Sigmoid colon (tissue), 7 donors: Measurements from ENCODE around the gene ERCC5. TPM values are rescaled to one million over a fixed set of nuclear protein-coding genes. Genes with fewer than 3 reads are reported as not detected.

Experiments used
- DNase-seq: peaks from one replicate; pipeline ENCODE4 v3.0.0-alpha.2; 2019
- H3K27ac ChIP-seq, 4 donors: fragments of 200-600 bp; sonication (generic); one replicate each; pipeline ENCODE4 v1.5.1; 2016 to 2019; ENCODE audit warnings: mild to moderate bottlenecking in 1 of 4
- H3K27me3 ChIP-seq, 3 donors: fragments of 200-600 bp; sonication (generic); one replicate each; pipeline ENCODE4 v1.5.1; 2019; ENCODE audit warnings: mild to moderate bottlenecking in 1 of 3
- H3K36me3 ChIP-seq, 4 donors: fragments of 200-600 bp; sonication (generic); one replicate each; pipeline ENCODE4 v1.5.1; 2016 to 2019
- H3K4me1 ChIP-seq, 4 donors: fragments of 200-600 bp; sonication (generic); one replicate each; pipeline ENCODE4 v1.5.1; 2017 to 2019
- H3K4me3 ChIP-seq, 4 donors: fragments of 200-600 bp; sonication (generic); one replicate each; pipeline ENCODE4 v1.5.1; 2017 to 2019; ENCODE audit warnings: mild to moderate bottlenecking in 2 of 4, moderate library complexity in 1 of 4
- H3K9me3 ChIP-seq, 4 donors: fragments of 200-600 bp in 3 of 4; sonication (generic) in 3 of 4; one replicate each; pipeline versions ENCODE4 v1.5.1 to v1.6.1; 2013 to 2019
- CTCF ChIP-seq, 4 experiments: fragments of 450-650 bp in 3 of 4; fragments of 200-600 bp in 1 of 4; IDR thresholded peaks; one replicate each; pipeline ENCODE4 v1.5.1; 2016 to 2019; ENCODE audit warnings: antibody characterized with exemption in 4 of 4, mild to moderate bottlenecking in 3 of 4, moderate library complexity in 2 of 4
- EP300 ChIP-seq, 4 donors: sonication (generic); formaldehyde crosslinking; IDR thresholded peaks; one replicate each; pipeline ENCODE4 v1.6.1; 2017; ENCODE audit warnings: antibody characterized with exemption in 4 of 4
- POLR2A ChIP-seq, 2 donors: fragments of 450-650 bp; IDR thresholded peaks; one replicate each; pipeline ENCODE4 v1.6.1; 2016; ENCODE audit warnings: antibody characterized with exemption in 2 of 2, mild to moderate bottlenecking in 2 of 2, moderate library complexity in 2 of 2
- POLR2AphosphoS5 ChIP-seq, 4 donors: sonication (generic); formaldehyde crosslinking; IDR thresholded peaks; one replicate each; pipeline ENCODE4 v1.6.1; 2017; ENCODE audit warnings: antibody characterized with exemption in 4 of 4
- WGBS, 2 donors: extraction: QIAGEN DNeasy Blood & Tissue Kit; methylation state at CpG; one replicate each; pipeline ENCODE4 v1.1.7; 2013; 5-methylcytosine and 5-hydroxymethylcytosine counted together
- intact Hi-C: fragments of 100-400 bp; cut with DNase I; formaldehyde crosslinking; loops from one replicate; pipeline ENCODE4 v1.15.1; 2023
- polyA plus RNA-seq, 3 donors: library from polyadenylated mRNA; stranded (reverse); fragments of 200-250 nt; gene quantifications; one replicate each; pipeline ENCODE4 v1.2.3, GENCODE V29; 2013
- total RNA-seq, 4 donors: library from RNA; depleted of rRNA; stranded (reverse); fragments of >200 nt; gene quantifications; one replicate each; pipeline ENCODE4 v1.1.0, GENCODE V29; 2016
- donor health status: healthy with polysubstance abuse.
- donor health status: Bipolar disorder and iron deficiency.
- donor health status: healthy.

The ERCC5 gene
- total and polyA plus RNA-seq, 7 donors: 30.7 to 68.5 (median 51.2) TPM

GRCh38 chr13:102907886-102908515, 62.2 kb downstream of the ERCC5 start:
- TF ChIP-seq CTCF (IDR thresholded peaks at IDR 0.05) (no peak), EP300 (IDR thresholded peaks at IDR 0.05) (no peak)
- intact Hi-C loops: no loop called here
- Histone ChIP-seq H3K9me3 (no peaks in the 10 kb centered on the region), H3K4me1 (no peaks in the 10 kb centered on the region), H3K27ac (no peak overlapping the region), H3K27me3 (peaks cover 0 to 5% (median 0%) of the 10 kb centered on the region in 3 donors), H3K4me3 (no peak overlapping the region), H3K36me3 (no peaks in the 10 kb centered on the region)
- 23 to 66% methylated on average over 4 of the region's 4 CpGs for WGBS, 2 donors
- DNase-seq: no peak

DNA sequence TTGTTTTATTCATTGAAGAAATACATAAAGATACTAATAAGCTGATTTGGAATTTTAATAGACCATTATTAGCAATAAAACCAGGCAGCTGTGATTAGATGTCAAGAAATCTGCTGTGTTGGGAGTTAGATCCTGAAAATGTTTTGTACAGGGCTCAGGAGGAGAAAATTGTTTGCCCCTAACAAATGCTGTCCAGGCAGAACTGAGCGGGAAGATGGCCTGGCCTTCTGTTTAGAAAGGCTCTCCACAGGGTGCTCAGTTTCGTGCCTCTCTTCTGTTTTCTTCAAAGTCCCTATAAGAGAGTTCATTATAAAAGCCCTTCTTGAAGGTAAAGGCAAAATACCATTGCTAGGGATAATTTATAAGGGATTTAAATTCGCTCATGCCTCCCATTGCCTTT, 64.1 kb downstream of the ERCC5 start:
- TF ChIP-seq POLR2A (IDR thresholded peaks at IDR 0.05) (no peak), CTCF (IDR thresholded peaks at IDR 0.05) (no peak), POLR2AphosphoS5 (IDR thresholded peaks at IDR 0.05) (no peak), EP300 (IDR thresholded peaks at IDR 0.05) (no peak)
- intact Hi-C loops: no loop called here
- Histone ChIP-seq H3K4me1 (no peaks in the 10 kb centered on the region), H3K27me3 (peaks cover 0 to 6% (median 0%) of the 10 kb centered on the region in 3 donors), H3K4me3 (no peak overlapping the region), H3K36me3 (no peaks in the 10 kb centered on the region), H3K27ac (no peak overlapping the region), H3K9me3 (no peaks in the 10 kb centered on the region)
- 84 to 89% methylated on average over 3 of the region's 3 CpGs for WGBS, 2 donors
- no peak for DNase-seq

GRCh38 chr13:102911336-102911735, 65.5 kb downstream of the ERCC5 start:
- intact Hi-C loops: no loop called here
- no peak for DNase-seq

GRCh38 chr13:102912599-102912998, 66.8 kb downstream of the ERCC5 start:
- Histone ChIP-seq H3K4me3 (no peak overlapping the region), H3K9me3 (no peaks in the 10 kb centered on the region), H3K4me1 (no peaks in the 10 kb centered on the region), H3K27me3 (peaks cover 0 to 6% (median 0%) of the 10 kb centered on the region in 3 donors), H3K36me3 (no peaks in the 10 kb centered on the region), H3K27ac (no peak overlapping the region)
- TF ChIP-seq POLR2AphosphoS5 (IDR thresholded peaks at IDR 0.05) (no peak), EP300 (IDR thresholded peaks at IDR 0.05) (no peak), CTCF (IDR thresholded peaks at IDR 0.05) (no peak), POLR2A (IDR thresholded peaks at IDR 0.05) (no peak)
- intact Hi-C loops: no loop called here
- WGBS, 2 donors: 79 to 92% methylated on average over 3 of the region's 3 CpGs
- no peak for DNase-seq

More at GRCh38 chr13:102911336-102911735, 65.5 kb downstream of the ERCC5 start:
- no peaks in the 10 kb centered on the region for H3K9me3 ChIP-seq
- 87 to 91% methylated on average over 6 of the region's 6 CpGs for WGBS, 2 donors
- no peaks in the 10 kb centered on the region for H3K36me3 ChIP-seq
- peaks cover 0 to 6% (median 0%) of the 10 kb centered on the region in 3 donors for H3K27me3 ChIP-seq
- H3K27ac ChIP-seq: no peak overlapping the region
- no peak overlapping the region for H3K4me3 ChIP-seq
- no peaks in the 10 kb centered on the region for H3K4me1 ChIP-seq
- no peak for TF ChIP-seq CTCF (IDR thresholded peaks at IDR 0.05)
- TF ChIP-seq POLR2A (IDR thresholded peaks at IDR 0.05): no peak
- no peak for TF ChIP-seq EP300 (IDR thresholded peaks at IDR 0.05)
- TF ChIP-seq POLR2AphosphoS5 (IDR thresholded peaks at IDR 0.05): no peak

DNA sequence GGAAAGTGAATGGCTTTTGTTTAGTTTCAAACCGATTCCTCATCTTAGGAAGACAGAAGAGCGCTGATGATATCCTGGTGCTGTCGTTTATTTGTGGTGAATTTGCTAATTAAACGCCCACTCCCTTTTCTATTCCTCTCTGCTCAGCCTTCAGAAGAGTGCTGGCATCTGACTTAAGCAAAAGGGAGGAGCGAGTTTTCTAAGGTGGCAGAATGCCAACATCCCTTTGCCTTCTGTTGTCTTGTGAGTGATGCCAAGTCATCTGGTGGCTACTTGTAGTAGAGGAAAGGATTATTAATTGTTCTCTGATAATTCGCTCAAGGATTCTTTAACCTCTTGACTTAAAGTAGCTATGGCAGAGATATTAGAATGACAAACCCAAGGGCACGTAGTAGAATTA, 68.1 kb downstream of the ERCC5 start:
- DNase-seq: no peak
- WGBS, 2 donors: 29 to 62% methylated on average over 7 of the region's 7 CpGs
- Histone ChIP-seq H3K36me3 (no peaks in the 10 kb centered on the region), H3K4me1 (no peaks in the 10 kb centered on the region), H3K9me3 (no peaks in the 10 kb centered on the region), H3K4me3 (no peak overlapping the region), H3K27me3 (peaks cover 0 to 3% (median 0%) of the 10 kb centered on the region in 3 donors), H3K27ac (no peak overlapping the region)
- intact Hi-C loops: no loop called here
- no peak for TF ChIP-seq POLR2A (IDR thresholded peaks at IDR 0.05)
- TF ChIP-seq CTCF (IDR thresholded peaks at IDR 0.05): no peak
- no peak for TF ChIP-seq EP300 (IDR thresholded peaks at IDR 0.05)
- no peak for TF ChIP-seq POLR2AphosphoS5 (IDR thresholded peaks at IDR 0.05)
